OCI-LY7 (cell line): ENCODE measurements around the gene WDR18. TPM values are rescaled to one million over a fixed set of nuclear protein-coding genes. Genes with fewer than 3 reads are reported as not detected.

ENCODE experiments used
- BruUV-seq: library from RNA; stranded (reverse); fragments of 400-500 nt; replicated peaks from 2 replicates; lab custom pipeline; 2021; lab: Mats Ljungman, UMichigan
- CTCF ChIA-PET: fragments of 300-600 bp; sonication (Branson Sonifier 250); formaldehyde crosslinking; loops from one replicate; lab custom pipeline; 2022; ENCODE audit warnings: antibody characterized with exemption; ENCODE audit not compliant: unreplicated experiment; lab: Charles Lee
- POLR2A ChIA-PET: fragments of 300-600 bp; sonication (Branson Sonifier 250); formaldehyde crosslinking; loops from one replicate; lab custom pipeline; 2022; ENCODE audit warnings: antibody characterized with exemption; lab: Charles Lee
- DNase-seq: peaks from one replicate; pipeline ENCODE4 v3.0.0-alpha.2; 2015; ENCODE audit warnings: low spot score
- H2AFZ ChIP-seq: fragments of 200-600 bp; sonication (generic), shearing (Covaris generic); 2 replicates; pipeline ENCODE4 v1.6.1; 2014; ENCODE audit warnings: mild to moderate bottlenecking, antibody characterized with exemption, low read length, moderate library complexity
- H3K27ac ChIP-seq: fragments of 200-600 bp; sonication (generic); 2 replicates; pipeline ENCODE4 v1.5.1; 2014; ENCODE audit warnings: mixed run types, low read depth, mild to moderate bottlenecking, moderate library complexity, low read length, inconsistent platforms; ENCODE audit not compliant: poor library complexity, severe bottlenecking
- H3K36me3 ChIP-seq: fragments of 200-600 bp; sonication (generic); 2 replicates; pipeline ENCODE4 v1.6.1; 2014; ENCODE audit warnings: mild to moderate bottlenecking, antibody characterized with exemption, low read length, moderate library complexity, mixed read lengths; ENCODE audit not compliant: insufficient read depth
- H3K4me1 ChIP-seq: fragments of 200-600 bp; sonication (generic); 2 replicates; pipeline ENCODE4 v1.5.1; 2014; ENCODE audit warnings: mild to moderate bottlenecking, low read length; ENCODE audit not compliant: insufficient read depth, poor library complexity, severe bottlenecking
- H3K4me2 ChIP-seq: fragments of 200-600 bp; sonication (generic); 2 replicates; pipeline ENCODE4 v1.6.1; 2014; ENCODE audit warnings: mild to moderate bottlenecking, low read length
- H3K4me3 ChIP-seq: fragments of 200-600 bp; sonication (generic); 2 replicates; pipeline ENCODE4 v1.5.1; 2014; ENCODE audit warnings: mild to moderate bottlenecking, low read depth, low read length; ENCODE audit not compliant: poor library complexity, severe bottlenecking
- H3K79me2 ChIP-seq: fragments of 200-600 bp; sonication (generic); 2 replicates; pipeline ENCODE4 v1.6.1; 2016; ENCODE audit warnings: low read depth, mild to moderate bottlenecking, low read length, moderate library complexity, mixed read lengths; ENCODE audit not compliant: insufficient read depth
- H3K9me2 ChIP-seq: fragments of 200-600 bp; sonication (generic); 2 replicates; pipeline ENCODE4 v1.6.1; 2016; ENCODE audit warnings: mild to moderate bottlenecking, low read length, mixed read lengths; ENCODE audit not compliant: insufficient read depth
- H3K9me3 ChIP-seq: fragments of 200-600 bp; sonication (generic); 2 replicates; pipeline ENCODE4 v1.6.1; 2014; ENCODE audit warnings: mild to moderate bottlenecking, mixed run types, low read length, mixed read lengths
- H4K20me1 ChIP-seq: fragments of 200-600 bp; sonication (generic); 2 replicates; pipeline ENCODE4 v1.6.1; 2014; ENCODE audit warnings: mild to moderate bottlenecking, antibody characterized with exemption, low read length, moderate library complexity, mixed read lengths; ENCODE audit not compliant: insufficient read depth
- CTCF ChIP-seq: fragments of 200-600 bp; sonication (generic); conservative IDR thresholded peaks from 2 replicates; pipeline ENCODE4 v1.5.1; 2014; ENCODE audit warnings: mild to moderate bottlenecking, antibody characterized with exemption, low read length, moderate library complexity, mixed read lengths
- EZH2phosphoT487 ChIP-seq: fragments of 200-600 bp; sonication (generic); IDR thresholded peaks from 2 replicates; pipeline ENCODE4 v1.6.1; 2018; ENCODE audit warnings: low read depth, borderline replicate concordance, mild to moderate bottlenecking, mixed run types, antibody characterized with exemption, low read length, moderate library complexity, mixed read lengths
- intact Hi-C: fragments of 100-400 bp; cut with micrococcal nuclease; formaldehyde crosslinking; loops from one replicate; pipeline ENCODE4 v1.10.0; 2022; ENCODE audit not compliant: unreplicated experiment
- total RNA-seq, 2 experiments: library from RNA; depleted of rRNA in 1 of 2; stranded (reverse); fragments of >200 nt in 1 of 2; shearing (Covaris generic) in 1 of 2; gene quantifications; 2 replicates each; pipeline ENCODE4 v1.2.3, GENCODE V29; 2014 to 2022

The WDR18 gene
- total RNA-seq, 2 experiments from 2014 or later: 51.4 to 74.7 TPM

- Histone ChIP-seq H4K20me1 (no peaks in the 10 kb centered on the region), H3K4me1 (peaks cover 29% of the 10 kb centered on the region)
- POLR2A ChIA-PET: interaction anchor here (0.6 to 1.2 kb wide), 2 partner anchors 37 to 44 kb away, joined by 3 read pairs; no protein-coding TSS in a partner anchor
Measured at GRCh38 chr19:945401-946252, 38.5 kb upstream of the WDR18 start.

DNA sequence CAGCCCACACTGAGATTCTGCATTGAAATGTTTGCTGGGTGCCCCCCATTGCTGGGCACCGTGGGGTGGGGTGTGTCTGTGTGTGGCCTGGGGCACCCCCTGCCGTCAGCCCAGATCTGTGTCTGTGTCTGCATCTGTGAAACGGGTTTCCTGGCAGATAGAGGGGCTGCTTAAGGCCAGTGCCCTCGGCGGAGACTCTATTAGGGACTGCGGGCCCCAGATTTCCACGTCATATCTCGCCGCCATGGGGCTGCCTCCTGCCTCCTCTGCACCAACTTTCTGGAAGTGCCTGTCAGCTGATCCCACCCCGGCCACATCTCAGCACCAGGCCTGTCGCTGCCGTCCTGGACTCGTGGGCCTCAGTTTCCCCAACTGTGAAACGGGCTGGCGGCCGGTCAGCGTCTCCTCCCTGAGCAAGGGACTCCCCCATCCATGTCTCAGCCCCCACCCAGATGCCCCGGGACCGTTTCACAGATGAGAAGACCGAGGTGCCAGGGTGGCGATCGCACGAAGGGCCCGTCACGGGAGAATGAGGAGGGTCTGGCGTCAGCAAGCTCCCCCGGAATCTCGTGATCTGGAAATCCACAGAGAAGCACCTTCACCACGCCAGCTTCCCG, 36.9 kb upstream of the WDR18 start:
- Histone ChIP-seq H4K20me1 (no peaks in the 10 kb centered on the region), H3K4me2 (peak overlapping the region; percentile 48), H3K9me3 (no peaks in the 10 kb centered on the region), H3K9me2 (no peaks in the 10 kb centered on the region), H3K4me1 (peaks cover 38% of the 10 kb centered on the region), H3K27ac (no peak overlapping the region), H2AFZ (no peak overlapping the region), H3K4me3 (no peak overlapping the region), H3K36me3 (no peaks in the 10 kb centered on the region), H3K79me2 (no peaks in the 10 kb centered on the region)
- ChIA-PET CTCF (no interaction called here), POLR2A (interaction anchor here (0.6 kb wide), 1 partner anchor 18 kb away, joined by 6 read pairs; no protein-coding TSS in a partner anchor)
- no TSS peak for BruUV-seq
- intact Hi-C loops: loop anchor here (2.0 kb wide), 1 partner anchor 22 kb away; no protein-coding TSS in a partner anchor
- TF ChIP-seq CTCF (peak; percentile 37; the same call in 1 of the 2 replicates), EZH2phosphoT487 (no peak)
- no peak for DNase-seq

More at GRCh38 chr19:945401-946252, 38.5 kb upstream of the WDR18 start:
- intact Hi-C loops: loop anchor here (2.0 kb wide), 1 partner anchor 21 kb away; no protein-coding TSS in a partner anchor
- no peak for DNase-seq
- no peaks in the 10 kb centered on the region for H3K9me3 ChIP-seq
- H3K4me3 ChIP-seq: no peak overlapping the region
- BruUV-seq: no TSS peak
- CTCF ChIA-PET: no interaction called here
- no peaks in the 10 kb centered on the region for H3K9me2 ChIP-seq
- H3K79me2 ChIP-seq: no peaks in the 10 kb centered on the region
- H3K4me2 ChIP-seq: no peak overlapping the region
- no peak overlapping the region for H2AFZ ChIP-seq
- no peak for TF ChIP-seq CTCF
- TF ChIP-seq EZH2phosphoT487: no peak
- H3K36me3 ChIP-seq: no peaks in the 10 kb centered on the region
- H3K27ac ChIP-seq: no peak overlapping the region
